H9 (cell line): Measurements from ENCODE around the gene SHB. TPM values are rescaled to one million over a fixed set of nuclear protein-coding genes. Genes with fewer than 3 reads are reported as not detected.

ENCODE experiments used
- DNase-seq: peaks from one replicate; pipeline ENCODE4 v3.0.0-alpha.2; 2017
- H2AFZ ChIP-seq: one replicate; pipeline ENCODE4 v1.6.1; 2013; ENCODE audit warnings: mild to moderate bottlenecking, low read length, control low read depth, moderate library complexity
- H2AK5ac ChIP-seq: 2 replicates; pipeline ENCODE4 v1.6.1; 2013; ENCODE audit warnings: low read length, control low read depth, mixed read lengths; ENCODE audit not compliant: insufficient read length
- H2BK120ac ChIP-seq: one replicate; pipeline ENCODE4 v1.6.1; 2013; ENCODE audit warnings: low read depth, mild to moderate bottlenecking, low read length, control low read depth, inconsistent platforms; ENCODE audit not compliant: poor library complexity, severe bottlenecking
- H2BK12ac ChIP-seq: 2 replicates; pipeline ENCODE4 v1.6.1; 2013; ENCODE audit warnings: low read length, control low read depth, mixed read lengths, low read depth; ENCODE audit not compliant: insufficient read length
- H2BK15ac ChIP-seq: 2 replicates; pipeline ENCODE4 v1.6.1; 2013; ENCODE audit warnings: low read depth, low read length, control low read depth
- H2BK20ac ChIP-seq: one replicate; pipeline ENCODE4 v1.6.1; 2013; ENCODE audit warnings: low read depth, mild to moderate bottlenecking, low read length, control low read depth, inconsistent platforms; ENCODE audit not compliant: poor library complexity, severe bottlenecking
- H2BK5ac ChIP-seq: 2 replicates; pipeline ENCODE4 v1.6.1; 2013; ENCODE audit warnings: low read length, control low read depth, mixed read lengths; ENCODE audit not compliant: insufficient read length
- H3K14ac ChIP-seq: 2 replicates; pipeline ENCODE4 v1.6.1; 2013; ENCODE audit warnings: low read length, control low read depth; ENCODE audit not compliant: insufficient read depth
- H3K18ac ChIP-seq: 2 replicates; pipeline ENCODE4 v1.6.1; 2013; ENCODE audit warnings: low read depth, mild to moderate bottlenecking, mixed read lengths, low read length, control low read depth; ENCODE audit not compliant: insufficient read length
- H3K23ac ChIP-seq: 2 replicates; pipeline ENCODE4 v1.6.1; 2013; ENCODE audit warnings: low read length, control low read depth, mixed read lengths, low read depth; ENCODE audit not compliant: insufficient read length
- H3K23me2 ChIP-seq: 2 replicates; pipeline ENCODE4 v1.6.1; 2013; ENCODE audit warnings: low read depth, mild to moderate bottlenecking, mixed read lengths, low read length, control low read depth; ENCODE audit not compliant: insufficient read length, poor library complexity, severe bottlenecking
- H3K27ac ChIP-seq: 2 replicates; pipeline ENCODE4 v1.5.1; 2013; ENCODE audit warnings: low read length, control low read depth, mixed read lengths, low read depth; ENCODE audit not compliant: insufficient read length
- H3K27me3 ChIP-seq: 2 replicates; pipeline ENCODE4 v1.6.1; 2013; ENCODE audit warnings: low read length, control low read depth, inconsistent platforms; ENCODE audit not compliant: insufficient read depth
- H3K4ac ChIP-seq: 2 replicates; pipeline ENCODE4 v1.6.1; 2013; ENCODE audit warnings: low read depth, mild to moderate bottlenecking, control low read depth, inconsistent platforms, low read length, moderate library complexity
- H3K4me1 ChIP-seq: 2 replicates; pipeline ENCODE4 v1.6.1; 2013; ENCODE audit warnings: low read length, control low read depth, inconsistent platforms; ENCODE audit not compliant: insufficient read depth
- H3K4me2 ChIP-seq: 2 replicates; pipeline ENCODE4 v1.6.1; 2013; ENCODE audit warnings: low read length, control low read depth, mixed read lengths; ENCODE audit not compliant: insufficient read length, insufficient read depth
- H3K56ac ChIP-seq: 2 replicates; pipeline ENCODE4 v1.6.1; 2013; ENCODE audit warnings: low read depth, mild to moderate bottlenecking, mixed read lengths, low read length, control low read depth; ENCODE audit not compliant: insufficient read length
- H3K79me1 ChIP-seq: 2 replicates; pipeline ENCODE4 v1.6.1; 2013; ENCODE audit warnings: low read depth, mild to moderate bottlenecking, moderate library complexity, low read length, control low read depth, inconsistent platforms; ENCODE audit not compliant: insufficient read depth, poor library complexity, severe bottlenecking
- H3K79me2 ChIP-seq: 2 replicates; pipeline ENCODE4 v1.6.1; 2013; ENCODE audit warnings: low read length, control low read depth, inconsistent platforms; ENCODE audit not compliant: insufficient read depth
- H3K9ac ChIP-seq: 2 replicates; pipeline ENCODE4 v1.6.1; 2013; ENCODE audit warnings: low read length, control low read depth, mixed read lengths; ENCODE audit not compliant: insufficient read length; ENCODE audit errors: extremely low read depth
- H3K9me3 ChIP-seq: one replicate; pipeline ENCODE4 v1.6.1; 2013; ENCODE audit warnings: low read depth, low read length, inconsistent platforms; ENCODE audit not compliant: control insufficient read depth
- H3T11ph ChIP-seq: one replicate; pipeline ENCODE4 v1.6.1; 2013; ENCODE audit warnings: mild to moderate bottlenecking, low read length, control low read depth, inconsistent platforms
- H4K20me1 ChIP-seq: one replicate; pipeline ENCODE4 v1.6.1; 2013; ENCODE audit not compliant: control insufficient read depth, insufficient read length, insufficient read depth
- H4K5ac ChIP-seq: 2 replicates; pipeline ENCODE4 v1.6.1; 2013; ENCODE audit warnings: low read depth, mild to moderate bottlenecking, mixed read lengths, low read length, control low read depth; ENCODE audit not compliant: insufficient read length
- H4K8ac ChIP-seq: replicated peaks from 2 replicates; pipeline ENCODE4 v1.6.1; 2013; ENCODE audit warnings: low read length, control low read depth, mixed read lengths, low read depth; ENCODE audit not compliant: insufficient read length
- H4K91ac ChIP-seq: 2 replicates; pipeline ENCODE4 v1.6.1; 2013; ENCODE audit warnings: low read depth, mild to moderate bottlenecking, moderate library complexity, mixed read lengths, low read length, control low read depth; ENCODE audit not compliant: insufficient read length
- H3K27ac Mint-ChIP-seq, 3 experiments: 2 replicates in 2 of 3; 3 replicates in 1 of 3; pipeline ENCODE4 v1.8.0; 2020 to 2021; ENCODE audit warnings: mixed read lengths in 3 of 3, mild to moderate bottlenecking in 1 of 3, moderate library complexity in 1 of 3
- H3K27me3 Mint-ChIP-seq: 2 replicates; pipeline ENCODE4 v1.8.0; 2021; ENCODE audit warnings: low read depth, mild to moderate bottlenecking, moderate library complexity, mixed read lengths
- H3K36me3 Mint-ChIP-seq, 3 experiments: 2 replicates in 2 of 3; 3 replicates in 1 of 3; pipeline ENCODE4 v1.8.0; 2020 to 2021; ENCODE audit warnings: low read depth in 3 of 3, mixed read lengths in 3 of 3; ENCODE audit not compliant: insufficient read depth in 1 of 3
- H3K4me1 Mint-ChIP-seq, 2 experiments: 2 replicates each; pipeline ENCODE4 v1.8.0; 2020; ENCODE audit warnings: mixed read lengths in 2 of 2
- H3K4me3 Mint-ChIP-seq, 2 experiments: 2 replicates in 1 of 2; 3 replicates in 1 of 2; pipeline ENCODE4 v1.8.0; 2020 to 2021; ENCODE audit warnings: mild to moderate bottlenecking in 2 of 2, mixed read lengths in 2 of 2, moderate library complexity in 1 of 2
- H3K9me3 Mint-ChIP-seq, 2 experiments: 2 replicates in 1 of 2; 3 replicates in 1 of 2; pipeline ENCODE4 v1.8.0; 2020; ENCODE audit warnings: mild to moderate bottlenecking in 2 of 2, mixed read lengths in 2 of 2, moderate library complexity in 1 of 2
- WGBS: extraction: QIAGEN DNeasy Blood & Tissue Kit; methylation state at CpG from one replicate; pipeline ENCODE4 v1.1.7; 2013; ENCODE audit warnings: missing lambda C conversion rate, low lambda C conversion rate, mixed read lengths; ENCODE audit not compliant: insufficient read length; ENCODE audit errors: extremely low coverage; 5-methylcytosine and 5-hydroxymethylcytosine counted together
- total RNA-seq: library from RNA; stranded (reverse); gene quantifications from 2 replicates; pipeline ENCODE4 v1.2.1, GENCODE V29; 2021
- TF ChIP-seq, protein P1 (sequence below): fragments of 200-600 bp; sonication (generic); conservative IDR thresholded peaks from 3 replicates; pipeline ENCODE4 v1.8.0; 2021; ENCODE audit warnings: antibody characterized with exemption, mild to moderate bottlenecking

Gene SHB
- total RNA-seq, 1 experiment from 2014 or later, result 14.6 TPM

DNA sequence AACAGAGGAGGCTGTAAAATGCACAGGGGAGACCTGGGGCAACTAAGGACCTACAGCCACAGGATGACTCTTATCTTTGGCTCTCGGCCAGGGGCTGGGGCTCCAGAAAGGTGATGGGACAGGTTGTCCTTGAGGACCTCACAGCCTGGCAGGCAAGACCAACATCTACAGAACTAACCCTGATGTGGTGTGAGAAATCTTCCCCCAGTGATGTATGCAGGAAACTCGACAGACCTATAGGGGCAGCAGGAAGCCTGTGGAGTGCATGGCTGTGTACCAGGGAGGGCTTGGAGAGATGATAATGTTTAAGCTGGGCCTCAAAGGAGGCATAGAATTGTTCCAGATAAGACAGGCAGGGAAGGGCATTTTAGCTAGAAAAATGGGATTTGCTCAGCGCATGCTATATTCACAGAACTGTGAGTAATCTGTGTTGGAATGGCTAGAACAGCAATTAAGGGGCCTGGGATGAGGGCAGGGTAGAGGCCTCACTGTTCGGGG is 96.6 kb downstream of the SHB start:
- Histone ChIP-seq H4K91ac (no peak overlapping the region), H2BK120ac (no peak overlapping the region), H3K79me2 (no peaks in the 10 kb centered on the region), H3K56ac (no peak overlapping the region), H3K9ac (no peak overlapping the region), H3K18ac (no peak overlapping the region), H3K27ac (no peak overlapping the region), H3T11ph (no peak overlapping the region), H3K27me3 (no peaks in the 10 kb centered on the region), H2BK5ac (no peak overlapping the region), H4K8ac (no peak overlapping the region), H3K4me2 (no peak overlapping the region), H2AK5ac (no peak overlapping the region), H2AFZ (no peak overlapping the region), H4K5ac (no peak overlapping the region), H3K23ac (no peak overlapping the region), H3K14ac (no peak overlapping the region), H2BK20ac (no peak overlapping the region), H2BK15ac (no peak overlapping the region), H3K23me2 (no peaks in the 10 kb centered on the region), H3K9me3 (no peaks in the 10 kb centered on the region), H4K20me1 (no peaks in the 10 kb centered on the region), H3K4ac (no peak overlapping the region), H3K79me1 (no peaks in the 10 kb centered on the region), H3K4me1 (no peaks in the 10 kb centered on the region), H2BK12ac (no peak overlapping the region)
- no peak overlapping the region for H3K4me3 Mint-ChIP-seq
- TF ChIP-seq, protein P1, sequence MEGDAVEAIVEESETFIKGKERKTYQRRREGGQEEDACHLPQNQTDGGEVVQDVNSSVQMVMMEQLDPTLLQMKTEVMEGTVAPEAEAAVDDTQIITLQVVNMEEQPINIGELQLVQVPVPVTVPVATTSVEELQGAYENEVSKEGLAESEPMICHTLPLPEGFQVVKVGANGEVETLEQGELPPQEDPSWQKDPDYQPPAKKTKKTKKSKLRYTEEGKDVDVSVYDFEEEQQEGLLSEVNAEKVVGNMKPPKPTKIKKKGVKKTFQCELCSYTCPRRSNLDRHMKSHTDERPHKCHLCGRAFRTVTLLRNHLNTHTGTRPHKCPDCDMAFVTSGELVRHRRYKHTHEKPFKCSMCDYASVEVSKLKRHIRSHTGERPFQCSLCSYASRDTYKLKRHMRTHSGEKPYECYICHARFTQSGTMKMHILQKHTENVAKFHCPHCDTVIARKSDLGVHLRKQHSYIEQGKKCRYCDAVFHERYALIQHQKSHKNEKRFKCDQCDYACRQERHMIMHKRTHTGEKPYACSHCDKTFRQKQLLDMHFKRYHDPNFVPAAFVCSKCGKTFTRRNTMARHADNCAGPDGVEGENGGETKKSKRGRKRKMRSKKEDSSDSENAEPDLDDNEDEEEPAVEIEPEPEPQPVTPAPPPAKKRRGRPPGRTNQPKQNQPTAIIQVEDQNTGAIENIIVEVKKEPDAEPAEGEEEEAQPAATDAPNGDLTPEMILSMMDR, result peak; percentile 31; the same call in 2 of the 3 replicates
- no peaks in the 10 kb centered on the region for H3K9me3 Mint-ChIP-seq
- no CpG with 5 or more reads among the region's 4 CpGs for WGBS
- peaks cover 0 to 18% (median 0%) of the 10 kb centered on the region in 3 experiments; a peak in 3 of 7 replicates for H3K36me3 Mint-ChIP-seq
- H3K27ac Mint-ChIP-seq, result no peak overlapping the region
- no peaks in the 10 kb centered on the region for H3K27me3 Mint-ChIP-seq
- H3K4me1 Mint-ChIP-seq, result peaks cover 0 to 3% of the 10 kb centered on the region in 2 experiments; a peak in 1 of 4 replicates
- DNase-seq, result no peak
